ENCODE measurements around the gene INPP5B.
"Not testable (repeated sequence)": the region's sequence is repeated elsewhere in the genome, so short reads cannot be mapped to it uniquely, and the experiment has no call there.

INPP5B gene

DNA sequence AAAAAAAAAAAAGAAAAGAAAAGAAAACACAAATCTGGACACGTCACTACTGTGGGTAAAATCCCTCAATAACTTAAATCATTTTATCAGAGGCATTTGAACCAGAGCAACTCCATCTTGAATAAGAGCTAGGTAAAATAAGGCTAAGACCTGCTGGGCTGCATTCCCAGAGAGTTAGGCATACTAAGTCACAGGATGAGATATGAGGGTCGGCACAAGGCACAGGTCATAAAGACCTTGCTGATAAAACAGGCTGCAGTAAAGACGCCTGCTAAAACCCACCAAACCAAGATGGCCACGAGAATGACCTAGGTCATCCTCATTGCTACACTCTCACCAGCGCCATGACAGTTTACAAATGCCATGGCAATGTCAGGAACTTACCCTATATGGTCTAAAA, 43.9 kb downstream of the INPP5B start:
- ChIA-PET POLR2A (no interaction called here), CTCF (interaction anchor here (1.6 to 1.9 kb wide), 2 partner anchors 43 to 48 kb away, joined by 3 to 6 read pairs; partner anchors contain the start of gene MTF1)
- DNase-seq (ENCODE audit: extremely low spot score): no peak
- TF ChIP-seq, protein P1, sequence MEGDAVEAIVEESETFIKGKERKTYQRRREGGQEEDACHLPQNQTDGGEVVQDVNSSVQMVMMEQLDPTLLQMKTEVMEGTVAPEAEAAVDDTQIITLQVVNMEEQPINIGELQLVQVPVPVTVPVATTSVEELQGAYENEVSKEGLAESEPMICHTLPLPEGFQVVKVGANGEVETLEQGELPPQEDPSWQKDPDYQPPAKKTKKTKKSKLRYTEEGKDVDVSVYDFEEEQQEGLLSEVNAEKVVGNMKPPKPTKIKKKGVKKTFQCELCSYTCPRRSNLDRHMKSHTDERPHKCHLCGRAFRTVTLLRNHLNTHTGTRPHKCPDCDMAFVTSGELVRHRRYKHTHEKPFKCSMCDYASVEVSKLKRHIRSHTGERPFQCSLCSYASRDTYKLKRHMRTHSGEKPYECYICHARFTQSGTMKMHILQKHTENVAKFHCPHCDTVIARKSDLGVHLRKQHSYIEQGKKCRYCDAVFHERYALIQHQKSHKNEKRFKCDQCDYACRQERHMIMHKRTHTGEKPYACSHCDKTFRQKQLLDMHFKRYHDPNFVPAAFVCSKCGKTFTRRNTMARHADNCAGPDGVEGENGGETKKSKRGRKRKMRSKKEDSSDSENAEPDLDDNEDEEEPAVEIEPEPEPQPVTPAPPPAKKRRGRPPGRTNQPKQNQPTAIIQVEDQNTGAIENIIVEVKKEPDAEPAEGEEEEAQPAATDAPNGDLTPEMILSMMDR (IDR thresholded peaks at IDR 0.05; ENCODE audit: control extremely low read depth, extremely low read depth, low read depth, missing control alignments): no peak

DNA sequence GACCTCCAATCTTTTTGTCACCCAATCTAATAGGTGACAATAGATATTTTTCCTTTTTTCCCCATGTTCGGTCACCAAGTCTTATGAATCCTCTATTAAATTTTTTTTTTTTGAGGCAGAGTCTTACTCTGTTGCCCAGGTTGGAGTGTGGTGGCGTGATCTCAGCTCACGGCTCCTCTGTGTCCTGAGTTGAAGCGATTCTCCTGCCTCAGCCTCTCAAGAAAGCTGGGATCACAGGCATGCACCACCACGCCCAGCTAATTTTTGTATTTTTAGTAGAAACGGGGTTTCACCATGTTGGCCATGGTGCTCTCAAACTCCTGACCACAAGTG, 45.0 kb downstream of the INPP5B start:
- ChIA-PET POLR2A (interaction anchor here (0.7 to 1.1 kb wide), 2 partner anchors 94 to 1488 kb away, joined by 3 to 8 read pairs; partner anchors contain the start of genes C1orf122 and YRDC), CTCF (interaction anchor here (0.8 to 1.8 kb wide), 8 partner anchors 13 to 91 kb away, joined by 3 to 7 read pairs (median 4); partner anchors contain the start of gene MTF1)
- TF ChIP-seq, protein P1 (IDR thresholded peaks at IDR 0.05; ENCODE audit: control extremely low read depth, extremely low read depth, low read depth, missing control alignments): no peak
- no peak for DNase-seq (ENCODE audit: extremely low spot score)

DNA sequence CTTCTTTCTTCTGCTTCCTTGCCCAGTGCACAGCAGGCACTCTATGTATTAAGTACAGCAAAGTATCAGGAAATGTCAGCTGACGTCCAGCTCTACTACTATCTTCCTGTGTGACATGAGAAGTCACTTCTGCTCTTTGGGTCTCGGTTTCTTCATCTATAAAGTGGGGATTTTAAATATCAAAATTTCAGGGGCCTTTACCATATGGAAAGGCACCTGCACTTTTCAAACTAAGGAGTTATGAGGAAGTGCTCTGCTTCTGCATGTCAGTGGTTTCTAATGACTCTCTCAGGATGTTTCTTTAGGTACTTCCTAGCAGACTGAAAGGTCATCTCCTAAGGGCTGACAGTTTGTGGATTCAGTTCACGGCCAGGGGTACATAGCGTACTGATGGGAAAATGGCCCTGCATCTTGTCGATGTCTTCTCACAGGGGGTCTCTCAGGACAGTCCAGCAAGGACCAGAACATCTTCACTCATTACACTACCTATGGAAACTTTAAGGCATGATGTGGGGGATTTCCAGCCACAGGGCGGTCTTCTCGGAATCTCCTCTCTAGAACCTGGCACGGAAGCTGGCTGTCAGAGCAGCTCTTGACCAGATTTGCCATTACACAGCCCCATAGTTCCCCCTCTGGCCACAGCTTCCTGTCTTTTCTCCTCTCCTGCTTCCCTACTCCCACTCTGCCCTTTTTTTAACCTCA, 45.5 kb downstream of the INPP5B start:
- ChIA-PET POLR2A (interaction anchor here (0.7 to 1.1 kb wide), 2 partner anchors 93 to 1489 kb away, joined by 3 to 8 read pairs; partner anchors contain the start of genes C1orf122 and YRDC), CTCF (interaction anchor here (0.8 to 1.8 kb wide), 11 partner anchors 12 to 92 kb away, joined by 3 to 7 read pairs (median 4); partner anchors contain the start of gene MTF1)

DNA sequence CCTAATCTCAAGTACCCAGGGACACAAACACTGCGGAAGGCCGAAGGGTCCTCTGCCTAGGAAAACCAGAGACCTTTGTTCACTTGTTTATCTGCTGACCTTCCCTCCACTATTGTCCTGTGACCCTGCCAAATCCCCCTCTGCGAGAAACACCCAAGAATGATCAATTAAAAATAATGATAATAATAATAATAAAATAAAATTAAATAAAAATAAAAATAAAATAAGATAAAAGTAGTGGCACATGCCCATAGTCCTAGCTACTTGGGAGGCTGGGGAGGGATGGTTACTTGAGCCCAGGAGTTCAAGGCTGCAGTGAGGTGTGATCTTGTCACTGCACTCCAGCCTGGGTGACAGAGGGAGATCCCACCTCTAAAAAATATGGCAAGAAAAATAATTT, 49.3 kb downstream of the INPP5B start:
- DNase-seq (ENCODE audit: extremely low spot score); CTCF ChIA-PET; POLR2A ChIA-PET: not testable (repeated sequence)

More for the DNA sequence above, 45.5 kb downstream of the INPP5B start:
- TF ChIP-seq, protein P1 (IDR thresholded peaks at IDR 0.05; ENCODE audit: control extremely low read depth, extremely low read depth, low read depth, missing control alignments): no peak
- DNase-seq (ENCODE audit: extremely low spot score): peak; percentile 29

DNA sequence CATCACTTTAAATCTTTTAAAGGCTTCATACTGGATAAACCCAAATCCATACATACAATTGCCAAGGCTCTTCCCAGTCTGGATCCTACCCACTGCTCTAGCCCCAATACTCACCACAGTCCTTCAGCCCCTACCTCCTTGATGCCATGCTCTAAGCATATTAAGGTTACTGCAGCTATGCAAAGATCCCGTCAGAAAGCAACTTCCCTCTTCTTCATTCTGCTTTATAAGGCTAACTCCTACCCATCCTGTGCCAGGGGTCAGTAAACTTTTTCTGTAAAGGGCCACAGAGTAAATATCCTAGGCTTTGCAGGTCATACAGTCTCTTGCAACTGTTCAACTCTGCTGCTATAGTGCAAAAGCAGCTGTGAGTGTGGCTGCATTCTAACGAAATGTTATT, 53.2 kb downstream of the INPP5B start:
- TF ChIP-seq, protein P1 (IDR thresholded peaks at IDR 0.05; ENCODE audit: control extremely low read depth, extremely low read depth, low read depth, missing control alignments): no peak
- CTCF ChIA-PET: interaction anchor here (1.1 to 2.7 kb wide), 3 partner anchors 29 to 85 kb away, joined by 3 to 9 read pairs (median 5); no protein-coding TSS in a partner anchor
- POLR2A ChIA-PET: no interaction called here
- no peak for DNase-seq (ENCODE audit: extremely low spot score)

DNA sequence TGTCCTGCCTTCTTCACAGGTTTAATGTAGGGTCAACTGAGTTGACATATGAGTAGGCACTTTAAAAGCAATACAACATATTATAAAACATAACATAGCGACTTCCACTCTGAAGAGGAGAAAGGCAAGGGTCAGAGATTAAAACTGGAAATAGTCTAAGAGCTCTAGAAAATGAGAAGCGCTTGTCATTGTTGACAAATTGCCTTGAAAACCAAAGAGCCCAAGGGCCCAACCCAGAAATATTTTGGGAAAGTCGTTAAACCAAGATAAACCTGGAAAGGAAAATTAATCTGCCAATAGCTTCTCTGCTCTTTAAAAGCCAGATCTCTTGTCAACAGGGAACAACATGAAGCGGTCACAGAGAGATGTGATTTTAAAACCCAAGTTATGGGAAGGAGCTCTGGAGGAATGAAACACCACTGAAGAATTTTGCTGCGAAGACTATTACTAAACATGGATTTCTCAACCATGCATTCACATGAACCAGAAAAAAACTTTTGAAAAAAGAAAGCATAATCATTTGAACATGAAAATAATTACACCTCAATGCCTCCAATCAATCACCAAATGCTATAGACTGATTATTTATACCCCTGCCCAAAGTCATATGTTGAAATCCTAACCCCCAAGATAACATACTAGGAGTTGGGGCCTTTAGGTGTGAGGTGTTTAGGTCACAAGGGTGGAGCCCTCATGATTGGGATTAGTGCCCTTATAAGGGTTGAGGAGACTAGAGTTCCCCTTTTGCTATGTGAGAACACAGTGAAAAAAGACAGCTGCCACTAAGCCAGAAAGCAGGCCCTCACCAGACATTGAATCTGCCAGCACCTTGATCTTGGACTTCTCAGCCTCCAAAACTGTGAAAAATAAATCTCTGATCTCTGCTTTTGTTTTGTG, 54.5 kb downstream of the INPP5B start:
- CTCF ChIA-PET: interaction anchor here (1.2 to 2.4 kb wide), 3 partner anchors 12 to 39 kb away, joined by 3 to 6 read pairs (median 5); partner anchors contain the start of gene MTF1
- DNase-seq (ENCODE audit: extremely low spot score): no peak
- POLR2A ChIA-PET: no interaction called here
- TF ChIP-seq, protein P1 (IDR thresholded peaks at IDR 0.05; ENCODE audit: control extremely low read depth, extremely low read depth, low read depth, missing control alignments): no peak
